GM11168 (cell line): ENCODE data around the gene FOXD1.
"Not testable (repeated sequence)": the region's sequence is repeated elsewhere in the genome, so short reads cannot be mapped to it uniquely, and the experiment has no call there.

Experiments used
- in situ Hi-C: fragments of 300-500 bp; cut with MboI; formaldehyde crosslinking; loops from one replicate; pipeline ENCODE4 v1.12.0; 2022; ENCODE audit warnings: low sequenced_read_pairs; ENCODE audit not compliant: unreplicated experiment

The FOXD1 gene

GRCh38 chr5:73468638-73469037 lies 20.1 kb upstream of the FOXD1 start:
- in situ Hi-C loops, result not testable (repeated sequence)

GRCh38 chr5:73464016-73464745 lies 15.6 kb upstream of the FOXD1 start:
- in situ Hi-C loops, result no loop called here

DNA sequence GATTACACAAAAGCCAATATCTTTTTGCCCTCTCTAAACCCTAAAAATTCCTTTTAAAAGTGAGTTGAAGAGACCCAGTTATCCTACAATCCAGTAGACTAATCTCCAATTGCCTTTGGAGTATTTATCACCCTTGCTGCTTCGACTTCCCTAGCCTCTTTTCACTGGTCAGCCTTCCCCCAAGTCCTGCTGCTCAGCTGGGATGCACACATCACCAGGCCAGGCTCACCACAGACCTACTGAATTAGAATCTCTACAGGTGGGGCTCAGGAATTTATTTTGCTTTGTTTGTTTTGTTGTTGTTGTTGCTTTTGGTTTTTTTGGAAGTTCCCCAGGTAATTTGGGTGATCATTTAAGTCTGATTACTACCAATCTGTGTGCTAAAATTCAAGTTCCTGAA lies 11.6 kb upstream of the FOXD1 start:
- in situ Hi-C loops, result no loop called here

DNA sequence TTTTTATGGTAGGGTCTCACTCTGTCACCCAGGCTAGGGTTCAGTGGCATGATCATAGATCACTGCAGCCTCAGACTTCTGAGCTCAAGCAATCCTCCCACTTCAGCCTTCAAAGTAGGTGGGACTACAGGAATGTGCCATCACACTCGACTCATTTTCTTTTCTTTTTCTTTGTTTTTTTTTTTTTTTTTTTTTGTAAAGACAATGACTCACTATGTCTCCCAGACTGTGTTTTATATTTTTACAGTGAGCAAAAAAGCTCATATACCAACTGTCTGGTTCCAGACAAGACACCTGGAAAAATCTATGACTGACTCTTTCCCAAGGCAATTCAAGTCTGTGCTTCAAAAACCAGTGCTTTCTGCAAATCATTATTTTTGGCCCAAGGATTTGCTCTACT lies 10.8 kb upstream of the FOXD1 start:
- in situ Hi-C loops, result no loop called here

GRCh38 chr5:73456462-73456861 lies 7.9 kb upstream of the FOXD1 start:
- in situ Hi-C loops, result not testable (repeated sequence)

- in situ Hi-C loops, result no loop called here
Observed at GRCh38 chr5:73454379-73455036, 5.9 kb upstream of the FOXD1 start.

GRCh38 chr5:73452215-73452614 lies 3.6 kb upstream of the FOXD1 start:
- in situ Hi-C loops, result no loop called here

DNA sequence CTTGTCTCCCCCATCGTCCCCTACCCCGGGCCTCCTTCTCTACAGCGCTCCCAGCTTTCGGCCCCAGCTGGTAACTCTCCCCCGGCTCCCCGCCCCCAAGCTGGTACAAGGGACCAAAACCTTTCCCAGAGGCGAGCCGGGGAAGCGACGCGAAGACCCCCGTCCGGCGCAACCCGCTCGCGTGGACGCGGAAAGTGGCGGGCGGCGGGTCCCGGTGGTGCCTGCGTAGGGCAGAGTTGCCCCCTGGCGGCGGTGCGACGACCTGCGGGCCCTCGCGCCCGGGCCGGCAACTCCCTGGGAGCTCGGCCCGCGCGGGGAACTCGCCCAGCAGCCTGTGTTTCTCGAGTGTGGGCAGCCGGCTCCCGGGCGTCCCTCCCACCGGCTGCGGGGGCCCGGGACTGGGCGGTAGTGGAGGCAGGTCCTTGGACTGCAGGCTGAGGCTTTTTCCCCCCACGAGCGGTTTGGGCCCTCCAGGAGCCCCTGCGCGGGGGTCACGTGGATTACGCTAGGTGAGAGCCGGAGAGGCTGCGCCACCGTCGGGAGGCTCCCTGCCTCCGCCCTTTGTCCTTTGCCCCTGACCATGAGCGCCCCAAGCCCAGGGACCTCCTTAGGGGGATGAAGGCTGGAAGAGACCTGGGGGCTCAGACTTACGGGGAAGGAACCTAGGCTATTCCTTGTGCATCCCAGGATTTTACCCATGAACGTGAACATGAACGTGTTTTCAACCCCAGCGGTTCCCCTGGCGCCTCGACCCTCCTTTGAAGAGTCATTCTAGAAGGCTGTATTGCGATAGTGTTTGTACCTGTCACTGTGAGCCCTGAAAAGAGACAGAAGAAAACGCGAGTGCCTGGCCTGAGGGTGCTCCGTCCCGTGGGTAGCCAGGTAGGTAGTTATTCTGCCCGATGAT lies 2.9 kb upstream of the FOXD1 start:
- in situ Hi-C loops, result no loop called here

DNA sequence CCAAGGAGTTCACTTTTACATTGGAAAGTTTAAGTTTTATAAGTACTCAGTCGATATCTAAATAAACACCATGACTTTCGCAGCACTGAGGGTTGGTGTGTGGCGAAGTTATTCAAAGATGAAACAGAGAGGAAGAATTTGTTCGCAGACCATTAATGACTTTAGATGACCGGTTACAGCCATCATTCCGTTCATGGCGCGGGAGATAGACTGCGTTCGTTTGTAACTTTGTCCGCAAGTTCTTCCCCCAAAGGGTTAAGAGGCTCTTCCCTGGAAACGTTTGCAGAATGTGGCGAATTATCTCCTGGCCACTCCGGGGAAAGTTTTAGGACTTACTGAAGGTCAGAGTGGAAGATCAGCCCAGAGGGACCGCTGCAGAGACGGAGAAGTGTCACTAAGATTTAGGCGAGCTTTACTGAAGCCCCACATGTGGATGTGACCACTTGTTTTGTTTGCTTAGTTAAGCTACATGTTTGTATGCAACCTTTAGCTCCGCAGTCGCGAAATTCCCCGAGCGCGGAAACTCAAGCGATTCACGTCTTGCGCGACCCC lies 2.2 kb upstream of the FOXD1 start:
- in situ Hi-C loops, result no loop called here

GRCh38 chr5:73450137-73450536 lies 1.6 kb upstream of the FOXD1 start:
- in situ Hi-C loops, result no loop called here

GRCh38 chr5:73447530-73448462 lies 781 bp downstream of the FOXD1 start:
- in situ Hi-C loops, result loop anchor here (5.0 to 25.0 kb wide), 3 partner anchors 145 to 510 kb away; no protein-coding TSS in a partner anchor

- in situ Hi-C loops, result loop anchor here (5.0 to 25.0 kb wide), 3 partner anchors 145 to 510 kb away; no protein-coding TSS in a partner anchor
Observed at GRCh38 chr5:73446631-73447529, 1.7 kb downstream of the FOXD1 start.

- in situ Hi-C loops, result loop anchor here (5.0 to 25.0 kb wide), 3 partner anchors 144 to 509 kb away; no protein-coding TSS in a partner anchor
Observed at GRCh38 chr5:73445665-73446630, 2.6 kb downstream of the FOXD1 start.

DNA sequence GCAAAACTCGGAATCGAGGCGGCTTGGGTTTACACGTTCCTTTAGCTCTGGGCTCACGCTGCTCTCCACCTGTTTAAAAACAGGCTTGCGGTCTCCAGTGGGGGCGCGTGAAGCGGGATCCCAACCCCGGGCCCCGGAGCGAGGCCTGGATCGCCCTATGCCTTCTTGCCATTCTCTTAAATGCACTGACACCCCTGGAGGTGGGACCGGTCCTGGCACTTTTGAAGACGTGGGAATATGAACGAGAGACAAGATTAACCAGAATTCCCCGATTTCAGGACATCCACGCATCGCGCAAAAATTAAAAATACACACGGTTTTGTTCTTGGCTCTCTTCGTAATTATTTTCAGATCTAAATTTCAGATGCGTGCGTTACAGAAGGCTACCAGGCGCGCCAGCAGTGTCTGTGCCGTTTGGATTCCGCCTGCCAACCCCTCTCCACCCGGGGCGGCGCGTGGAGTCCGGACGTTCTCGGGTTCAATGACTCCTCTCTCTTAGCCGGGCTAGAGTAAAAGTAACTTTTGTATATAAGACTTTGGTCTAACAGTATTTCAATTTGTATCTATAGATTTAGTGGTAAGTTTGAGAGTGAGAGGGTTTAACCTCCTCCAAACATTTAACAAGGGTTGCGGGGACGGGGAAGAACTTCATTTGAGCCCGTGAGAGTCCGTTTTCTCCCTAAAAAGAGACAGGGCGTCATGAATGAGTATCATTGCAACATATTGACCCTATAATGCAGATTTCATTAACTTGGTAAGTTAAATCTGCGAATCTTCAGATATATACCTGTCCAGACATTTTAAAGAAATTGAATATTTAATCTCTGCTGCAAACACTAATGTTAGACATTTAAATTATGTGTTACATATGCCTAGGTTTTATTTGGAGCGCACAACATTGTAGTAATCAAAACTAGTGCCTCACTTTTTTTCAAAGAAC lies 3.8 kb downstream of the FOXD1 start:
- in situ Hi-C loops, result loop anchor here (5.0 to 25.0 kb wide), 3 partner anchors 142 to 507 kb away; no protein-coding TSS in a partner anchor

GRCh38 chr5:73443829-73444498 lies 4.6 kb downstream of the FOXD1 start:
- in situ Hi-C loops, result loop anchor here (25.0 kb wide), 2 partner anchors 232 to 507 kb away; no protein-coding TSS in a partner anchor
